Measurements from ENCODE around the gene ZNF746.
"Not testable (repeated sequence)": the region's sequence is repeated elsewhere in the genome, so short reads cannot be mapped to it uniquely, and the experiment has no call there.

ZNF746 gene

DNA sequence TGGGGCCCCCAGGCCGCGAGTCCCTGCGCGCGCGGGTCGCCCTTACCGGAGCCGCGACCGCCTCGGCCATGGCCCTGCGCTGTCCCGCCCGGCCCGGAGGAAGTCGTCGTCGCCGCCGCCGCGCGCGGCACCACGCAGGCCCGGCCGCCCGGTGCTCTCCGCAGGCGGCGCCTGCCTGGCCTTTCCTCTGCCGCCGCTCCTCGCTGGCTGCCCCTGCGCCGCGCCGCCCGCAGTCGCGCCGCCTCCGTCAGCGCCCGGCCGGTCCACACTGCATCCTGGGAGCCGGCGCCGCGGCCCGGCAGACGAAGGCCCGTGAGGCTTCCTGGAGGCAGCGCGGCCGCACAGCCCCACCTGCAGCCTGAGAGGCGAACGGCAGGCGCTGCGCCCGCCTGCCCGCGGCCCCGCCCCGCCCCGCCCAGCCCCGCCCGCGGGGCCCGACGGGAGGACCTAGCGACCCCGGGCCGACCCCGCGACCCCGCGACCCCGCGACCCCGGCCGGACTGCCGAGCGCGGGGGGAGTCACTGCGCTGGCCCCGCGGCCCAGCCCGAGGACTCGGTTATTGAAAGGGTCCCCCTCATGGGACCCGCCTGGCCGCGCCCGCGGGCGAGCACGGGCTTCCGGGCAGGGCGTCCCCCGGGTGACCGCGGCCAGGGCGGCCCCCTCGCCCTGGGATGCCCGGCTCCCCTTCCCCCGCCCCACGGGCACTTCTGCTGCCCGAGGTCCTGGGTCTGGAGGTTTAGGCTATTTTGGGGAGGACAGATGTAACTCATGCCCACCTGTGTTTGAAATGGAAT lies at the start of gene ZNF746:
Gene ZNF746, minus strand, starts transcription at position 343 of the 795 bp plus-strand sequence. Its CDS starts 273 bp downstream, at position 70.
- peak; percentile 82 to 86 for DNase-seq

DNA sequence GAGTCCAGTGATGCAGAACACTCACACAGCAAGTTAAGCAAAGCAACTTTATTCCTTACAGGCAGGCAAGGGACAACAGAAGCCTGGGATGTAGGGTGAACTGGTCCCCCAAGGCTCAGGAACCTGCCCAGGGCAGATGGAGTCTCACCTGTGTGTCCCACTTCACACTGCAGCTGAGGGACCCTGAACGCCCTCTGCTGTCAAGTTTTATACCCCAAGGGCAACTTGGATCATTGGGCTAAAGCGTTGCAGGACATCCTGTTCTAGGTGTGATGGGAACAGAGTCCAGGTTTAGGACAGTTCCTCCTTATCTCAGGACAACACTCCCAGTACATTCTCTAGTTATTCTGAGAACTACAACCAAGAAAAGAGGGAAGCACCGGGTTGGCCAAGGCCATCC lies 49.5 kb upstream of the ZNF746 start:
- DNase-seq, result no peak

GRCh38 chr7:149546331-149546730 lies 48.7 kb upstream of the ZNF746 start:
- DNase-seq, result no peak

DNA sequence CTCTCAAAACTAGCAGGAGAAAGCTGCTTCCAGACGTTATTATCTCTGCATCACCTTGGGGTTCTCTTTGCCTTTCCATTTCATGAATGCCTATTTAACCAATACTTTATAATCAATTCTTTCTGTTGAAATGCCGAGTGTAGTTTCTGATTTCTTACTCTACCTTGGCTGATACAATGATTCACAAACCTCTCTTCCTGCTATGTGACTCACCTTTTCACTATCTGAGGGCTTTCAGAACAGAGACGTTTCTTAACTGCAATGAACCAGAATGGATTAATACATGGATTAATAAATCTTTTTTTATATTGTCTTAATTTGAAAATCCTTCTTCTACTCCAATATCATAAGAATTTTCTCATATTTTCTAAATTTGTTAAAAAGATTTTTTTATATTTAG lies 46.4 kb upstream of the ZNF746 start:
- no peak for DNase-seq

- DNase-seq, result no peak
Measured at GRCh38 chr7:149532654-149533053, 35.0 kb upstream of the ZNF746 start.

DNA sequence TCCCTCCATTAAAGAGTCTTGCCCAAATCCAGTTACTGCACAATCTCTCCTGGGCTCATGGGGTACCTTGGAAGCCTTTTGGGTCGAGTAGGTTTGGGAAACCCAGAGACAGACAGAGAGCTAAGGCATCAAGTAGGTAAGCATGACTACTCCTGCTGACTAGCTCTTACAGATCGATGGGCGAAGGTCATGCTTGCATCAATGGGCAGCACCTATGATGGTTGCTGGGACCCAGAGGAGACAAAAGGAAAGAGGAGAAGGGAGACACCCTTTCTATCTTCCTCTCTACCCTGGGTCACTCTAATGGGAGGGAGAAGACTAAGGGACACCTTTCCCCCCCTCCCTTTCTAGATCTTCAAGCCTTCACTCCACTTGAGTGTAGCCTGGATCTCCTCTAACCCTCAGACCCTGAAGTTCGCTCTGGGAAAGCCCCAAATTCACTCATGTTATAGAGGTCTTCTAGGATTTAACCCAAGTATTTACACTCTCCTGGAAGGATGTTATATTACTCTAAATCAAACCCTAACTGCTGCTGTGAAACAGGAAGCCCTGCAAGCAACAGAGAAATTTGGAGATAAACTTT lies 31.6 kb upstream of the ZNF746 start:
- DNase-seq, result no peak

DNA sequence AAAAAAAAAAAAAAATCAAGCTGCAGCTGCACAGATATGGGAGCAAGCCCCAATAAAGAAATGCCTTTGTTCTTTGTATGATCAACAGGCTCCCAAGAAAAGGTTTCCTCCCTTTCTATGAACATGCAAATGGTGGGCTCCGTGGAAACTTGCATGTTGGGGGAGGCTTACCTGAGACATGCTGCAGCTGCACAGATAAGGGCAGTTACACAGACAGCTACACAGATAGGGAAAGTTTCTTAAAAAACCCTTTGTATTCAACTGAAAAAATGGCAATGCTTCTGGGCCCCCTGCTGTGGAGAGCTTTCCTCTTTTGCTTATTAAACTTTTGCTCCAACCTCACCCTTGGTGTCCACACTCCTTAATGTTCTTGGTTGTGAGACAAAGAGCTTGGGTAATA lies 29.8 kb upstream of the ZNF746 start:
- DNase-seq, result no peak

DNA sequence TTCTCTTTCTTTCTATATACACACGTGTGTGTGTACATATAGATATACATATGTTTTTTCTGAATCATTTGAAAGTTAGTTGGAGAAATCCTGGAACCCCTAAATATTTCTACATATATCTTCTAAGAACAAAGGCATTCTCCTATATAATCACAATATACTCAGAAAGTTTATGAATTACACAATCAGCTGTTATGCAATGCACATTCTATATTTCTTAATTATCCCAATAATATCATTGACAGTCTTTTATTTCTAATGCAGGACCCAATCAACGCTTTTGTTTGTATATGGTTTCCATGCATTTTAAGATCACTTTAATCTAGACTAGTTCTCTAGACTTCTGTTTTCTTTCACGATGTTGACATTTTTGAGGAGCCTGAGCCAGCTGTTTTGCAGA lies 27.7 kb upstream of the ZNF746 start:
- no peak for DNase-seq

- DNase-seq, result no peak
Measured at GRCh38 chr7:149524394-149524793, 26.8 kb upstream of the ZNF746 start.

GRCh38 chr7:149510248-149510647 lies 12.6 kb upstream of the ZNF746 start:
- DNase-seq, result no peak

DNA sequence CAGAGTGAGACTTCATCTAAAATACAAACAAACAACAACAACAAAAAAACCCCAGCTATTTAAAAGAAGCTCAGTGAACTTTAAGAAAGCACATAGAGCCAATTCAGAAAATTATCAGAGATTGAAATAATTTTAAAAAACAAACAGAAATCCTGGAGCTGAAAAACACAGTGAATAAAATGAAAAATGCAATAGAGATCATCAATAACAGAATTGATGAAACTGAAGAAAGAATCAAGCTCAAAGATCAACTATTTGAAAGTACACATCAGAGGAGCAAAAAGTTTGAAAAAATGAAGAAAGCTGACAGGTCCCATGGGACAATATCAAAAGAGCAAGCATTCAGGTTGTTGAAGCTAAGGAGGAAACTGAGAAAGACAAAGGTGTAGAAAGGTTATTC lies 12.2 kb upstream of the ZNF746 start:
- no peak for DNase-seq

- no peak for DNase-seq
Measured at GRCh38 chr7:149505551-149505950, 7.9 kb upstream of the ZNF746 start.

GRCh38 chr7:149501651-149502050 lies 4.0 kb upstream of the ZNF746 start:
- no peak for DNase-seq

DNA sequence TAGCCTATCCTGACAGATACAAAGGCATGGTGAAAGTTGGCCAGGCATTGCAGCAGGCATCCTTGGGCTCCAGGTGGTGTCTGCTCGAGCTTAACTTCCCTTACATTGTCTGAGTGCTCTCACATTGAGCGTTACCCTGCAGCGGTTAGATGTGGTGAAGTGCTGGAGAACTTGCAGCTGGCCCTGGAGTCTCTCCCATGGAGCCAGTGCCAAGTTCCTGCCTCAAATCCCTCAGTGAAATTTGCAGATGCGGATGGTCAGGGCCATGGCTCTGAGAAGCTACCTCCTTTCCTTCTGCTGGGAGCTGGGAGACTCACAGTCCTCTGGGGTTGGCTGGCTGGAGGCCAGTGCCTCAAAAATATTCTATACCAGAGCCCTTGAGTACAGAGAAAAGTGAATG lies 3.3 kb upstream of the ZNF746 start:
- DNase-seq, result no peak

DNA sequence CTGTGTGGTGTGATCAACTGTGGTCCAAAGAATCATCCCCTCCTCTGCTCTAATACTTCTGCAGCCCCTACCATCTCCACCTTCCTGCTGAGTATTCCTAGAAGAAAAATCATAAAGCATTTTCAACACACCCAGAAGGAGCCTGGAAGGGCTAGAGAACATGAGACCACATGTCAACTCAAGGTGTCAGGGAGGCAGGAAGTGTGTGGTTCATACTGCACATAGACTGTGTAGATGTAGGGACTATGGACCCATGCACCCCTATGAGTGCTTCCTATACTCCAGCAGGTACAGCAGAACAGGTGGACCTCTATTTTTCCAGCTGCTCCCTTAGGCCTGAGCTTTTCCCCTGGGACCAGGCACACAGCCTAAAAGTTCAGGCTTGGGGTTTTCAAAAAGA lies 2.6 kb upstream of the ZNF746 start:
- no peak for DNase-seq

GRCh38 chr7:149498811-149499210 lies 1.2 kb upstream of the ZNF746 start:
- DNase-seq, result no peak

GRCh38 chr7:149496642-149497391 lies 792 bp downstream of the ZNF746 start:
- peak; percentile 52 to 65 for DNase-seq

DNA sequence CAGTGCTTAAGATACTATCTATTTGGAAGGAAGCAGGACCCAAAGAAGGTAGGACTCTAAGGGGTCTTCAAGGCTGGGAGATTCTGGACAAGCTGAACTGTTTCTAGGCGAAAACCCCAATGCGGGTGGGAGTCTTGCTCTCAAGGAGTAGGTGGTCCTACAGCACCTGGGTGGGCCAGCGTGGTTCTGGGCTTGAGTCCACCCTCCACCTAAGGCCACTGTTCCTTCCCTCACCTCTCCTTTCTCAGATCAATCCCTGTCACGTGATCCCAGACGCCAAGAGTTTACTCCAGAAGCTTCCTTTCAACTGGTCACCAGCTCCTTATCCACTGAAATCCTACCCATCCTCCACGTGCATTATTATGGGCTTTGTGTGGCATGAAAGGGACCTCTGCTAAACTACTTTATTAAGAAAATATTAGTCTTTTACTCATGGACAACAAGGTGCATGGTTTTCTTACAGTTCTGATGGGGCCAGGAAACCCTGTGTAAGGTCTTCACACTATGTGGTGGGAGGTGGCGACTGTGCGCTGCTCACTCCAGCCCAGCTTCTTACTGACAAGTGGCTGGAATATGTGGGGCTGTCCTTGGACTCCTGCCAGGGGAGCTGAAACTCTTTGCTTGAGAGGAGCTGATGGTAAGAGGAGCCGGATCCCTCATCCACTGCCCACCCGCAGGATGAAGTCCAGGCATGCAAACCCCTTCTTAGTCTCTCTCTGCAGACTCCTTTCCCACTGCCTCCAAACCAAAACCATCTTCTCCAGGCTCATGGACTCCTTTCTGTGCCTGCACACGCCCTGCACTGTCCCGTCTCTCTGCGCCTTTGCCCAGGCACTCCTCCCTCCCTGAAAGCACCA lies 1.6 kb downstream of the ZNF746 start:
- peak in 1 of 2 donors; percentile 28 for DNase-seq

GRCh38 chr7:149494738-149495368 lies 2.8 kb downstream of the ZNF746 start:
- no peak for DNase-seq

DNA sequence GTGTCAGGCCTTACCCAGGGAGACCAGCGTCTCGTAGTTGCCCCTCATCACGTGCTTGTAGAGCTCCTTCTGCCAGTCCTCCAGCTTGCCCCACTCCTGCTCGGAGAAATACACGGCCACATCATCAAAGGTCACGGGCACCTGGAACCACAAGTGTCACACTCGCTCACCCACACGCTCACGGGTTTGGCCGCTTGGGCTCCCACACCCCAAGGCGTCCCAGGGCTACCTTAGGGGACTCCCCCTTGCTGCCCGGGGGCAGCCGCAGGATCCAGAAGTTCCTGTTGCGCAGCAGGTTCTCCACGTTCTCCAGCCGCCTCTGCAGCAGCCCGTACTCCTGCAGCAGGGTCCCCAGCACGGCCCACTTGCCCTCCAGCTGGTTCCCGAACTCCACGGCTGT lies 3.6 kb downstream of the ZNF746 start:
- DNase-seq, result not testable (repeated sequence)

GRCh38 chr7:149493366-149493765 lies 4.2 kb downstream of the ZNF746 start:
- no peak for DNase-seq

GRCh38 chr7:149490083-149490760 lies 7.4 kb downstream of the ZNF746 start:
- DNase-seq, result no peak
